ENCODE measurements around the gene BMI1. TPM values are rescaled to one million over a fixed set of nuclear protein-coding genes. Genes with fewer than 3 reads are reported as not detected.
"Not testable (repeated sequence)": the region's sequence is repeated elsewhere in the genome, so short reads cannot be mapped to it uniquely, and the experiment has no call there.

The BMI1 gene
- total RNA-seq, 1 experiment from 2014 or later = 73.9 TPM

GRCh38 chr10:22349755-22350154, 28.9 kb downstream of the BMI1 start:
- Histone ChIP-seq H3K4me3 (no peak overlapping the region), H3K36me3 (no peaks in the 10 kb centered on the region), H3K4me1 (replicated peaks) (no peaks in the 10 kb centered on the region), H3K9me3 (replicated peaks) (0 out of 2 replicates have a peak, but pooled peaks cover 4% of the 10 kb centered on the region), H3K27me3 (replicated peaks) (peaks cover 24% of the 10 kb centered on the region), H3K27ac (no peak overlapping the region)
- DNase-seq (ENCODE audit: low read depth in 1 of 2, low spot score in 2 of 2) = no peak

GRCh38 chr10:22351131-22351703, 30.3 kb downstream of the BMI1 start:
- Histone ChIP-seq H3K4me1 (replicated peaks) (no peaks in the 10 kb centered on the region), H3K4me3 (no peak overlapping the region), H3K9me3 (replicated peaks) (no peaks in the 10 kb centered on the region), H3K36me3 (no peaks in the 10 kb centered on the region), H3K27me3 (replicated peaks) (peaks cover 9% of the 10 kb centered on the region), H3K27ac (no peak overlapping the region)
- no peak for DNase-seq (ENCODE audit: low read depth in 1 of 2, low spot score in 2 of 2)

GRCh38 chr10:22356324-22356873, 35.5 kb downstream of the BMI1 start:
- Histone ChIP-seq H3K27me3 (replicated peaks) (0 out of 2 replicates have a peak, but pooled peaks cover 3% of the 10 kb centered on the region), H3K27ac (no peak overlapping the region), H3K4me1 (replicated peaks) (no peaks in the 10 kb centered on the region), H3K36me3 (no peaks in the 10 kb centered on the region), H3K4me3 (no peak overlapping the region), H3K9me3 (replicated peaks) (no peaks in the 10 kb centered on the region)
- DNase-seq (ENCODE audit: low read depth in 1 of 2, low spot score in 2 of 2) = no peak

- DNase-seq (ENCODE audit: low read depth in 1 of 2, low spot score in 2 of 2); H3K9me3 ChIP-seq (replicated peaks); H3K4me1 ChIP-seq (replicated peaks); H3K27me3 ChIP-seq (replicated peaks); H3K27ac ChIP-seq; H3K36me3 ChIP-seq; H3K4me3 ChIP-seq: not testable (repeated sequence)
These were observed 36.9 kb downstream of the BMI1 start for GRCh38 chr10:22357770-22358169.

GRCh38 chr10:22363305-22363704, 42.4 kb downstream of the BMI1 start:
- H3K36me3 ChIP-seq = no peaks in the 10 kb centered on the region
- H3K9me3 ChIP-seq (replicated peaks) = no peaks in the 10 kb centered on the region
- no peak for DNase-seq (ENCODE audit: low read depth in 1 of 2, low spot score in 2 of 2)
- peaks cover 8% of the 10 kb centered on the region; the same call in 1 of the 2 replicates for H3K27me3 ChIP-seq (replicated peaks)
- H3K4me3 ChIP-seq = no peak overlapping the region
- H3K4me1 ChIP-seq (replicated peaks) = no peaks in the 10 kb centered on the region
- H3K27ac ChIP-seq = no peak overlapping the region

GRCh38 chr10:22364407-22365140, 43.7 kb downstream of the BMI1 start:
- Histone ChIP-seq H3K27ac (no peak overlapping the region), H3K36me3 (no peaks in the 10 kb centered on the region), H3K27me3 (replicated peaks) (peaks cover 6% of the 10 kb centered on the region; the same call in 1 of the 2 replicates), H3K9me3 (replicated peaks) (no peaks in the 10 kb centered on the region), H3K4me1 (replicated peaks) (no peaks in the 10 kb centered on the region), H3K4me3 (no peak overlapping the region)
- DNase-seq (ENCODE audit: low read depth in 1 of 2, low spot score in 2 of 2) = no peak

GRCh38 chr10:22365233-22365632, 44.3 kb downstream of the BMI1 start:
- H3K4me1 ChIP-seq (replicated peaks) = no peaks in the 10 kb centered on the region
- H3K36me3 ChIP-seq = no peaks in the 10 kb centered on the region
- no peak for DNase-seq (ENCODE audit: low read depth in 1 of 2, low spot score in 2 of 2)
- H3K9me3 ChIP-seq (replicated peaks) = no peaks in the 10 kb centered on the region
- no peak overlapping the region for H3K4me3 ChIP-seq
- peaks cover 6% of the 10 kb centered on the region; the same call in 1 of the 2 replicates for H3K27me3 ChIP-seq (replicated peaks)
- H3K27ac ChIP-seq = no peak overlapping the region

GRCh38 chr10:22365644-22366434, 44.9 kb downstream of the BMI1 start:
- no peak for DNase-seq (ENCODE audit: low read depth in 1 of 2, low spot score in 2 of 2)
- Histone ChIP-seq H3K4me3 (no peak overlapping the region), H3K27ac (no peak overlapping the region), H3K9me3 (replicated peaks) (no peaks in the 10 kb centered on the region), H3K4me1 (replicated peaks) (no peaks in the 10 kb centered on the region), H3K36me3 (no peaks in the 10 kb centered on the region), H3K27me3 (replicated peaks) (peaks cover 6% of the 10 kb centered on the region; the same call in 1 of the 2 replicates)

GRCh38 chr10:22366435-22366703, 45.5 kb downstream of the BMI1 start:
- H3K36me3 ChIP-seq = no peaks in the 10 kb centered on the region
- peaks cover 6% of the 10 kb centered on the region; the same call in 1 of the 2 replicates for H3K27me3 ChIP-seq (replicated peaks)
- H3K4me3 ChIP-seq = no peak overlapping the region
- no peaks in the 10 kb centered on the region for H3K9me3 ChIP-seq (replicated peaks)
- no peaks in the 10 kb centered on the region for H3K4me1 ChIP-seq (replicated peaks)
- DNase-seq (ENCODE audit: low read depth in 1 of 2, low spot score in 2 of 2) = no peak
- H3K27ac ChIP-seq = no peak overlapping the region

- Histone ChIP-seq H3K36me3 (no peaks in the 10 kb centered on the region), H3K27ac (no peak overlapping the region), H3K9me3 (replicated peaks) (no peaks in the 10 kb centered on the region), H3K27me3 (replicated peaks) (peaks cover 6% of the 10 kb centered on the region; the same call in 1 of the 2 replicates), H3K4me1 (replicated peaks) (no peaks in the 10 kb centered on the region), H3K4me3 (no peak overlapping the region)
- no peak for DNase-seq (ENCODE audit: low read depth in 1 of 2, low spot score in 2 of 2)
These were observed 45.9 kb downstream of the BMI1 start for GRCh38 chr10:22366771-22367170.

- no peaks in the 10 kb centered on the region for H3K9me3 ChIP-seq (replicated peaks)
- DNase-seq (ENCODE audit: low read depth in 1 of 2, low spot score in 2 of 2) = no peak
- no peak overlapping the region for H3K27ac ChIP-seq
- peaks cover 6% of the 10 kb centered on the region; the same call in 1 of the 2 replicates for H3K27me3 ChIP-seq (replicated peaks)
- no peaks in the 10 kb centered on the region for H3K4me1 ChIP-seq (replicated peaks)
- H3K4me3 ChIP-seq = no peak overlapping the region
- H3K36me3 ChIP-seq = no peaks in the 10 kb centered on the region
These were observed 46.6 kb downstream of the BMI1 start for GRCh38 chr10:22367471-22367870.

GRCh38 chr10:22368402-22368801, 47.5 kb downstream of the BMI1 start:
- H3K27ac ChIP-seq = no peak overlapping the region
- no peak overlapping the region for H3K4me3 ChIP-seq
- no peak for DNase-seq (ENCODE audit: low read depth in 1 of 2, low spot score in 2 of 2)
- no peaks in the 10 kb centered on the region for H3K36me3 ChIP-seq
- no peaks in the 10 kb centered on the region for H3K4me1 ChIP-seq (replicated peaks)
- H3K27me3 ChIP-seq (replicated peaks) = peaks cover 6% of the 10 kb centered on the region; the same call in 1 of the 2 replicates
- H3K9me3 ChIP-seq (replicated peaks) = no peaks in the 10 kb centered on the region

- peaks cover 6% of the 10 kb centered on the region; the same call in 1 of the 2 replicates for H3K27me3 ChIP-seq (replicated peaks)
- no peaks in the 10 kb centered on the region for H3K4me1 ChIP-seq (replicated peaks)
- no peak for DNase-seq (ENCODE audit: low read depth in 1 of 2, low spot score in 2 of 2)
- no peaks in the 10 kb centered on the region for H3K9me3 ChIP-seq (replicated peaks)
- H3K27ac ChIP-seq = no peak overlapping the region
- H3K36me3 ChIP-seq = no peaks in the 10 kb centered on the region
- no peak overlapping the region for H3K4me3 ChIP-seq
These were observed 48.1 kb downstream of the BMI1 start for GRCh38 chr10:22368981-22369380.
